Panc1 (cell line): ENCODE measurements around the gene TBX21.

Source experiments
- POLR2AphosphoS5 ChIP-seq: IDR thresholded peaks from 2 replicates; pipeline ENCODE4 v1.6.1; 2012; ENCODE audit warnings: mild to moderate bottlenecking, low read depth, low read length, moderate library complexity
- TF ChIP-seq, protein P1 (sequence below), 2 experiments: IDR thresholded peaks; 2 replicates each; pipeline ENCODE4 v1.6.1; 2011 to 2012; ENCODE audit warnings: low read depth in 2 of 2, control low read depth in 1 of 2, low read length in 1 of 2, mild to moderate bottlenecking in 1 of 2, moderate library complexity in 1 of 2; ENCODE audit not compliant: insufficient read depth in 1 of 2
- TF ChIP-seq, protein P2 (sequence below): fragments of 450-650 bp; IDR thresholded peaks from 2 replicates; pipeline ENCODE4 v1.5.1; 2017; ENCODE audit warnings: mild to moderate bottlenecking

DNA sequence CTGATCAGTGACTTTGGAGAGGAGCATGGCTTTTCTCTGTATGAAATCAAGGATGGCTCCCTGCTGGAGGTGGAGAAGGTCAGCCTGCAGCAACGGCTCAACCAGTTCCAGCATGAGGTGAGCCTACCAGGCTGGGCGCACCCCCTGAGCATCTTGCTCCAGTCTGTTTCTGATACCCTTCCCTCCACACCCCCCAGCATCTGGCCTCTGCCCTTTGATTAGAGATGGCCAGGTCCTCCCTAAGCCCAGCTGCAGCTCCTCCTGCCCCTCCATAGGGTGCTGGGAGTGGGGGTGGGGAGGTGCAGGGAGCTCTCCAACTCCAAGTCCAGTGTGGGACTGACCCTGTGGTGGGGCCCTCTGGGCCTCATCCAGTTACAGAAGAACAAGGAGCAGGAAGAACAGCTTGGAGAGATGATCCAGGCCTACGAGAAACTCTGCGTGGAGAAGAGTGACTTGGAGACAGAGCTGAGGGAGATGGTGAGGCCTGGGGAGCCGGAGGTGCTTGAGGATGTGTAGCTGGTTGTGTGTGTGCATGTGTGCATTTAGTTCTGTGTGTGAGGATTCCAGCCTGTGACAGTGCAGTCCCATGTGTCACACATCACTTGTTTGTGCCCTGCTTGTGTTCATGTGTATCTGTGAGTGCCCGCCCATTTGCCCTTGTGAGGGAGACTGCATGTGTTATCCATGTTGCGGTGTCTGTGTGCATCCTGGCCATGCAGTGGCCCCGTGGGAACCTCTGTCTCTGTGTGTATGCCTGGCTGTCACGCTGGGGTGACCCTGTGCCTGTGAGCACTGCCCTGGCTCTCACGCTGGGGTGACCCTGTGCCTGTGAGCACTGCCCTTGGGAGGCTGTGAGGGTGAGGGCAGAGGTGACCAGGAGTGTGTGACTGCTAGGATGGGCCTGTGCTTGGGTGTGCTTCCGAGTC is 36.1 kb upstream of the TBX21 start:
- TF ChIP-seq, protein P1, sequence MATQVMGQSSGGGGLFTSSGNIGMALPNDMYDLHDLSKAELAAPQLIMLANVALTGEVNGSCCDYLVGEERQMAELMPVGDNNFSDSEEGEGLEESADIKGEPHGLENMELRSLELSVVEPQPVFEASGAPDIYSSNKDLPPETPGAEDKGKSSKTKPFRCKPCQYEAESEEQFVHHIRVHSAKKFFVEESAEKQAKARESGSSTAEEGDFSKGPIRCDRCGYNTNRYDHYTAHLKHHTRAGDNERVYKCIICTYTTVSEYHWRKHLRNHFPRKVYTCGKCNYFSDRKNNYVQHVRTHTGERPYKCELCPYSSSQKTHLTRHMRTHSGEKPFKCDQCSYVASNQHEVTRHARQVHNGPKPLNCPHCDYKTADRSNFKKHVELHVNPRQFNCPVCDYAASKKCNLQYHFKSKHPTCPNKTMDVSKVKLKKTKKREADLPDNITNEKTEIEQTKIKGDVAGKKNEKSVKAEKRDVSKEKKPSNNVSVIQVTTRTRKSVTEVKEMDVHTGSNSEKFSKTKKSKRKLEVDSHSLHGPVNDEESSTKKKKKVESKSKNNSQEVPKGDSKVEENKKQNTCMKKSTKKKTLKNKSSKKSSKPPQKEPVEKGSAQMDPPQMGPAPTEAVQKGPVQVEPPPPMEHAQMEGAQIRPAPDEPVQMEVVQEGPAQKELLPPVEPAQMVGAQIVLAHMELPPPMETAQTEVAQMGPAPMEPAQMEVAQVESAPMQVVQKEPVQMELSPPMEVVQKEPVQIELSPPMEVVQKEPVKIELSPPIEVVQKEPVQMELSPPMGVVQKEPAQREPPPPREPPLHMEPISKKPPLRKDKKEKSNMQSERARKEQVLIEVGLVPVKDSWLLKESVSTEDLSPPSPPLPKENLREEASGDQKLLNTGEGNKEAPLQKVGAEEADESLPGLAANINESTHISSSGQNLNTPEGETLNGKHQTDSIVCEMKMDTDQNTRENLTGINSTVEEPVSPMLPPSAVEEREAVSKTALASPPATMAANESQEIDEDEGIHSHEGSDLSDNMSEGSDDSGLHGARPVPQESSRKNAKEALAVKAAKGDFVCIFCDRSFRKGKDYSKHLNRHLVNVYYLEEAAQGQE (IDR thresholded peaks at IDR 0.05; ENCODE audit: insufficient read depth in 1 of 2, low read depth in 2 of 2, low read length in 1 of 2): no peak
- TF ChIP-seq, protein P2, sequence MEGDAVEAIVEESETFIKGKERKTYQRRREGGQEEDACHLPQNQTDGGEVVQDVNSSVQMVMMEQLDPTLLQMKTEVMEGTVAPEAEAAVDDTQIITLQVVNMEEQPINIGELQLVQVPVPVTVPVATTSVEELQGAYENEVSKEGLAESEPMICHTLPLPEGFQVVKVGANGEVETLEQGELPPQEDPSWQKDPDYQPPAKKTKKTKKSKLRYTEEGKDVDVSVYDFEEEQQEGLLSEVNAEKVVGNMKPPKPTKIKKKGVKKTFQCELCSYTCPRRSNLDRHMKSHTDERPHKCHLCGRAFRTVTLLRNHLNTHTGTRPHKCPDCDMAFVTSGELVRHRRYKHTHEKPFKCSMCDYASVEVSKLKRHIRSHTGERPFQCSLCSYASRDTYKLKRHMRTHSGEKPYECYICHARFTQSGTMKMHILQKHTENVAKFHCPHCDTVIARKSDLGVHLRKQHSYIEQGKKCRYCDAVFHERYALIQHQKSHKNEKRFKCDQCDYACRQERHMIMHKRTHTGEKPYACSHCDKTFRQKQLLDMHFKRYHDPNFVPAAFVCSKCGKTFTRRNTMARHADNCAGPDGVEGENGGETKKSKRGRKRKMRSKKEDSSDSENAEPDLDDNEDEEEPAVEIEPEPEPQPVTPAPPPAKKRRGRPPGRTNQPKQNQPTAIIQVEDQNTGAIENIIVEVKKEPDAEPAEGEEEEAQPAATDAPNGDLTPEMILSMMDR: no peak
- no peak for TF ChIP-seq POLR2AphosphoS5
